Measurements from ENCODE around the gene P4HA3.
A peak's percentile ranks its signal among the peaks of the same experiment; 100 is the strongest.

The P4HA3 gene

DNA sequence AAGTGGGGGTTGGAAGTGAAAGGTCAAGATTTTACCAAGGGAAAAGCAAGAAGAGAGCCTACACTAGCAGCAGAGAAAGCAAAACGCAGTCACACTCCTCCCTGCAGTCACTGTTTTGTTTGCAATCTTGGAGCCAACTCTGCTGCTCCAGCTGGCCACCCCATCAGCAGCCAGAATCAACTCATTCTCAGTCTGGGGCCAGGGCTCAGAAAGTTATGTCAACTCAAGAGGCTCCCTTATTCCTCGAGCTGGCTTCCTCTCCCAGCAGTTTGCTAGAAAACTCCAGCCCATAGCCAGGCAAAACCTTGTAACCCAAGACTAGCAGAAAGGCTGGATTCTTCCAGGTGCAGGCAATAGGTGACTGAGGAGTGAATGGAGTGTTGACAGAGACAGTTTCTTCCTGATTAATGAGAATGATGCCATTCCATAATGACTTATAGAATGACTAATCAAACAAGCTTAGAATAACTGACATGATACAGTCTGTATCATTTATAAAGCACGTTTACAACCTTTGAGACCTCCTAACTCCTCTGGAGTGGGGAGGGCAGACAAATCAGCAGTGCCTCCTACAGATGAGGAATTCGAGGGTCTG lies 53.4 kb downstream of the P4HA3 start:
- peak; percentile 21 for DNase-seq

DNA sequence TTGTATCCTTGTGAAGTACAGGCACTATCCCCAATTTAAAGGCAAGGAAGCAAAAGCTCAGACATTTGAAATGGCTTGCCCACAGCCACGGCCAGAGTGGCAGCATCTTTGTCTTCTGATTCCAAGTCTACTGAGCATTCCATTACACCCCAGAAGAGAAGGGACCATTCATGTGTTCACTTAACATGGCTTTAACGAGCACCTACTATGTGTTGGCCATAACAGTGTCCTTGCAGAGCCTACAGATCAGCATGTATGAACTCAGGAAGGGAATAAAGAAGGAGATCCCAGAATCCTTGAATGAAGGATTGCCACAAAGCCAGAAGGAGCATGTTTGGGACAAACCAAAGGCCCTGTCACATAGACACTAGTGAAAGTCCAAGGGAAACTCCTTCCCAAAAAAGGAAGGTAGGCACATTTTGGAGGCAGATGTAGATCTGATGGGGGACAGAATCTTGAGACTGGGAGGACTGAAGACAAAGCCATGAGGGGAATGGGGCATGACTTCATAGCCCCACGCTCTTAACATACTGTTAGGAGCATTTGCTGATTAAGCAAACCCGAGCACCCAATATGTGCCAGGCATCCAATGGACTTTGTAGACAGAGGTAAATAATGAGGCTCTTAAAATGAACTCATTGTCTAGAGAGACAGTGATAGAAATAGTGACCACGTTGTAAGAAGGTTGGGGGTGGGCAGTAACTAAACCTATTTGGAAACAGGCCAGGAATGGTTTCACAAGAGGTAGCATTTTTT lies 54.9 kb downstream of the P4HA3 start:
- DNase-seq = no peak

DNA sequence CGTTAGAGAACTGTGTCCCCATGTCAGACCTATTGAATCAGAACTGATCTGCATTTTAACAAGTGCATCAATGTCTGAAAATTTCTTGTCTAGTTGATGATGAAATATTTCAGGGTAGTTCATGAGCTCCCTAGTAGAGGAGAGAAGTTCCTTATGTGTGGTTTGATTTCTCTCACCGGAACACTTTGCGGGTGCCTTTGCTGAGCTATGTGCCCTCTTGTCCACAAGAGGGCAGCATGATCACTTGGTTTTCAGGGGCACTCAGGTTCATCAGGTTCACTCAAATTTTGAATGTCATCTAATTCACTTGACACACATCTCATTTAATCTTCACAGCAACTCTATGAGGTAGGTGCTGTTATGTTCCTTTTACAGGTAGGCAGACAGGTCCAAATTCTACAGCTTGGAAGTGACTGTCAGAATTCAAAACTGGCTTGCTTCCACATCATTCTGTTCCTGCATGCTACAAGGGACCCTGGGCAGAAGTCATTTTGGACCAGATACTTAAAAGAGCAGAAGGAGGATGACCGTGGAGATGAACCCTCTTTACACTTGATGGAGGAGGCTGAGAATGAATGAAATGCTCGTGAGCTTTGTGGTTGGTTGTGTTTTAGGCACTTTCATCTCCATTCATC lies 55.6 kb downstream of the P4HA3 start:
- peak; percentile 73 for DNase-seq

DNA sequence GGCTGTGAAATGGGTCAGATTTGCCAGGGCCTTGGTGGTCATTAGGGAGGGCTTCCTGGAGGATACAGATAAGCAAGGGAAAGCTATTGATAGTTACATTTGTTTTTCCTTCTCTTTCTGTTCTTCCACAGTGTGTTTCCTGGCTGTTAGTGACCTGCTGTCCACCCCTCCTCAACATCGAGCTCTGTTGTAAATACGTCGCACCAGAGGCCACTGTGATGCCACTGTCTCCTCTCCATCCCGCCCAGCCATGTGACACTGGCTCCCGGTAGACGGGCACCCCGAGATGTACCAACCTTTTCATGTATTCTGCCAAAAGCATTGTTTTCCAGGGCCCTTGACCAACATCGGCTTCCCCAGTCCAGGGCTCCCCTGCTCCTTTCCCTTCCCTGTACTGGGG lies 58.1 kb downstream of the P4HA3 start:
- no peak for DNase-seq

DNA sequence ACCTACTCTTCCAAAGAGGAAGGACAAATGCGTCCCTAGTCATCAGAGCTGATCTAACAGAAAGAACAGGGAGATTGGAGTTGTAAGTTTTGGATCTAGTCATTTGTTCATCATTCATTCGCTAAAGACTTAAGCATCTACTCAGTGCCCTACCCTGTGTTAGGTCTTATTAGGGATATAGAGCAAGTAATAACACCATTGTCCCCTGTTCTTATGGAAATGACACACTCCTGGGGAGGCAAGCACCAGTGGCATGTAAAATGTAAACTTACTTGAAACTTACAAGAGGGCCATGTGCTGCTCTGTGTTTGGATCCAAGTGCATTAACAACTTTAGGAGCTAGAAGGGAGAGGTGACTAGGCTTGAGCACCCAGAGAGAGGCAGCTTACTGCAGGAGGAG lies 61.9 kb downstream of the P4HA3 start:
- DNase-seq = no peak

DNA sequence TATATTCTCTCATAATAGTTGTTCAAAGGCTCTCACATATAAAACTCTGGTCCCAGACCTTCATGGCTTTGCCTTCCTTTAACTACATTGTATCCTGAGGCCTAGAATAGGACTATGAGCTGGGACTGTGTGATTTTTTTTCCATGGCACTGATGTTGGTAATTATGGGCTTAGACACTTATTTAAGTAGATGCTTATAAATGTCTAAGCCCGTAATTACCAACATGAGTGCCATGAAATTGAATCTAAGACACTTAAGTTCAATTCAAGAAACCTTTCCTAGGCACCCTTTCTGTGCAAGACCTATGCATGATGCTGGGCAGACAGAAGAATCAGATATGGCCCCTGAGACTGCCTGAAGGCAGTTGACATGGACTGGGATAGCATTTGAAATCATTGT lies 63.0 kb downstream of the P4HA3 start:
- DNase-seq = no peak

DNA sequence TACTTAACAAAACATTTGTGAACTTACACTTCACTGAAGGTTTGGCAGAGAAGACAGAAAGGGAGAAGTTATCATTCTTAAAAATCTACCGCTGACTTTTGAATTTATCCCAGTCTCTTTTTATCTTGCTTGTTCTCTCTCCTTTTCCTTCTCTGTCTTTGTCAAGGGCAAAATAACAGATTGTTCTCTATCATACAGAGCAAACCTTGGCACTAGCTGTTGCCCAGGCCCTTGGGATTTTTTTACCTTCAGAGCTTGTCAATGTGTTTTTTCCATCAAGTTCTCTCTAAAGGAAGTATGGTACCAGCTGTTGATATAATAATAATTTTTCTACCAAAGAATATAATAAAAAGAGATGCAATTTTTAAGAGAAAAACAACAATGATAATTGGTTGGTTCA lies 73.2 kb downstream of the P4HA3 start:
- DNase-seq = no peak

DNA sequence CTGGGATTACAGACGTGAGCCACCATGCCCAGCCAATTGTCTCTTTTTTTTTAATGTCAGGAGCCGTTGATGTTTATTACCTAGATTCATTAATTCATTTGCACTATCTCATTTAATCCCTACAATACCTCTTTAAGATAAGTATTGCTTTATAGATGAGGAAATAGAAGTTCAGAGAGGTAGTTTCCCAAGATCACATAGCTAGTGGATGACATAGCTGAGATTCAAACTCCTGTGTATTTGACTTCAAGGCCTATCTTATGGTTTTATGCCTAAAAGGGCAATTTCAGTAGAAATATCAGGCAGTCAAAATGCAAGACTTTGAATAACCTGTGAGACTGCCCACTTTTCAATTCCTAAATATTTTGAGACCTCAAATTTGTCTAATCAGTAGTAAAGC lies 73.9 kb downstream of the P4HA3 start:
- no peak for DNase-seq

DNA sequence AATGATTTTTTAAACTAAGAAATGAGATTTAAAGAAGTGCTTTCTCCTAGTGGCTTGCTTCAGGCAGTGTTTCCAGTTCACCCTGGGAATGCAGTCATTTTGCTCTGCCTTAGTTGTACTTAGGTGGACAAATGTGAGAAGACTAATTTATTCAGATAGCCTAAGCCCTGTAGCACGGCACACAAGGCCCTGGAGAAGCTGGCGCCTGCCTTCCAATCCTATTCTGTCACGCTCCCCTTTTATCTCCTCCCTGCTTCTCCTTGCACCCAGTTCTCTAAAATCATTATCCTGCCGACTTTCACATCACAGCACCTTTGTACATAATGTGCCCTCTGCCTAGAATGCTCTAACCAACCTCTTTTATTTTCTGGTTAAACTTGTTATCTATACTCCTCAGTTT lies 76.3 kb downstream of the P4HA3 start:
- DNase-seq = no peak

DNA sequence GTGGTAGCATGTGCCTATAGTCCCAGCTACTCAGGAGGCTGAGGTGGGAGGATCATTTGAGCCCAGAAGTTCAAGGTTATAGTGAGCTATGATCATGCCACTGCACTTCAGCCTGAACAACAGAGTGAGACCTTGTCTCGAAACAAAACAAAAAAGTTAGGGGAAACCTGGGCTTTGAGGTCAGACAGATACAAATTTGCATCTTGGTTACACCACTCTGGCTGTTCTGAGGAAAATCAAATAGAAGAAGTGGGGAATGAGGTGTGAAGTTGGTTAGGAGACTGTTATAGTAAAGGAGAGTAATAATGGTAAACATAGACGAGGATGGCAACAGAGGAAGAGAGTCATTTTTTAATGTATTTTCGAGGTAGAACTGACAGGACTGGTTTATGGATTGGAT lies 77.8 kb downstream of the P4HA3 start:
- DNase-seq = no peak

DNA sequence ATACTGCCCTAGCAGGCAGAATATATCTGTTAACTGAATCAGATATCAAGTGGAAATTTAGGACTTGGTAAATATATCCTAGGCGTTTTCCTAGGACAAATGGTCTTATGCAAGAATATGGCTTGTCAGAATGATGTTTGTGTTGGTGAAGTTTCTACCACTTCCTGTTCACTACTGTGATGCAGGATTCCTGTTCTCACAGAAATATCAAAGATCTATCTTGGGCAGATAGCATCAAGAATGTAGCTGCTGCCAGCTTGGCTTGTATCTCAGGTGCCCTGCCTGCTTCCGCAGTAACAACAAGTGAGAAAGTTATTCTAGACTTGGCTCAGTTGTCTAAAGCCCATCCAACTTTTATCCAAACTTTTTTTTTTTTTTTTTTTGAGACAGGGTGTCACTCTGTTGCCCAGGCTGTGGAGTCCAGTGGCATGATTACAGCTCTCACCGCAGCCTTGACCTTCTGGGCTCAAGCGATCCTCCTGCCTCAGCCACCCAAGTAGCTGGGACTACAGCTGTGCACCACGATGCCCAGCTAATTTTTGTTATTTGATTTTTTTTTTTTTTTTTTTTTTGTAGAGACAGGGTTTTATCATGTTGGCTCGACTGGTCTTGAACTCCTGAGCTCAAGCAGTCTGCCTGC lies 79.0 kb downstream of the P4HA3 start:
- DNase-seq = no peak

DNA sequence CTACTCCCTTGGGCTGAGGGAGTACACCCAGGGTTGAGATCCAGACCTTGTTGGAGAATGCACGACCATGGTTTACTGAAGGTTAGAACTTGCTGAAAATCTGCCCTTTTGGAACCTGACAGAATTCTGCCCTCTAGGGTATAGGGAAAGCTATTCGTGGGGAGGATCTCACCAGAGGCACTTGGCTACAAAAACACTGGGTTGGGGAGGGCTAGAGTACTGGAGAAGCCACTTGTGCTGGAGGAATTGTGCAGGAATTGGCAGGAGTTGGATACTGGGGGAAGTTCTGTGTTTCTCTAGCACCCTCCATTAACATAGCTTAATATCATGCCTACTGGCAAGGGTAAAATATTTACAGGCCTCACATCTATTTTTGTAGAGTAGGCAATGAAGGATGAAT lies 84.5 kb downstream of the P4HA3 start:
- DNase-seq = no peak

DNA sequence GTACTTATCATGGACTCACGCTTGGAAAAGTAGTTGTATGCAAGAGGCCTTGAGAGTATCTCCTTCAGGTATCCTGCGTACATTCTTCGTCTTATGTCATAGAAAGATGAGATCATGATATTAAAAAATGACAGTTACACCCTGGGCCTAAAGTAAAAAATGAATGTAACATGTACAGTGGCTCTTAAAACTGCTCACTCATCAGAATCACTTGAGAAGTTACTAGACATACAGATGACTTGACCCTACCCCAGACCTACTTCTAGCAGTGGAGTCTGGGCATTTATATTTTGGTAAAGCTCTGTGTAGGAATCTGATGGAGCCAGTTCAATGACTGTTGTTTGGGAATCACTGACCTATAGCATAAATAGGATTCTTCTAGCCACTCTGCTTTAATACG lies 85.9 kb downstream of the P4HA3 start:
- DNase-seq = no peak

DNA sequence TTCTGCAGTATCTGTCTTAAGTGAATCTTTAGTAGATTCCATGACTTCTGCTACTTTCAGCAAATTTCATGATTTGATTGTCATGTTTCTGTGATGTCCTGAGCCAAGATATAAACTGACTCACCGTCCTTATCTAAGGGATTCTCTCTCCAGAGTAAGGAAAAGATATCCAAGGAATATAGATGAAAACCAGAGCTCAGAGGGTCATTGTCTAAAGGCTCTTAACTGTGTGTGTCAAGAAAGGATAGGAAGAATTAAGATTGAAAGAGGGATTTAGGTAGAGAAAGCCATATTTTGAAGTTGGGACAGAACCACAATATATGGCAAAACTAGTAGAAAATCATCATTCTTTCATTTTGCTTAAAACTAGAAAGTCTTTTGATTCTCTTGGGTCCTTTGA lies 89.6 kb downstream of the P4HA3 start:
- DNase-seq = no peak

DNA sequence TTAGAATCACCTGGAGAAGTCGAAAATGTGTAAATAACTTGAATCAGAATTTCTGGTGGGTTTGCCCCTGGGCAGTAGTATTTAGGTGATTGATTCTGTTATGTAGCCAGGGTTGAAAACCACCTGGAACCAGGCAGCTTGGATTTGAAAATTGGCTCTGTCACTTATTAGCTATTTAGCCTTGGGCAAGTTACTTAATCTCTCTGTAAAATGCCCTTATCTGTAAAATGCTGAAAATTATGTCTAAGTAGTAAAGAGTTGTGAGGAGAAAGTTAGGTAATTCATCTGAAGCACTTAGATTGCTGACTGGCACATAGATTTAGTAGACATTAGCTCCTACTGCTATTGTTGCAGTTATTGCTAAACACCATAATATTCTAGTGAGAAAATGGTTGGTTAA lies 91.1 kb downstream of the P4HA3 start:
- DNase-seq = no peak
